Measurements from ENCODE around the gene SERBP1. TPM values are rescaled to one million over a fixed set of nuclear protein-coding genes. Genes with fewer than 3 reads are reported as not detected.
"Not testable (repeated sequence)": the region's sequence is repeated elsewhere in the genome, so short reads cannot be mapped to it uniquely, and the experiment has no call there.

The SERBP1 gene
- total RNA-seq, 1 donor from 2014 or later = 214 TPM

- H3K36me3 Mint-ChIP-seq (ENCODE audit: low read depth, unreplicated experiment) = peaks cover 2% of the 10 kb centered on the region
Measured at GRCh38 chr1:67414574-67414973, 15.6 kb downstream of the SERBP1 start.

GRCh38 chr1:67413101-67413500 lies 17.1 kb downstream of the SERBP1 start:
- not testable (repeated sequence) for FAIRE-seq; H3K9me3 Mint-ChIP-seq (ENCODE audit: unreplicated experiment); H3K4me3 Mint-ChIP-seq (ENCODE audit: unreplicated experiment); H3K4me3 ChIP-seq (ENCODE audit: insufficient read depth, low read depth, low read length); H3K27me3 ChIP-seq (ENCODE audit: insufficient read depth, low read length); H3K4me1 Mint-ChIP-seq (ENCODE audit: low read depth, unreplicated experiment); H2AFZ ChIP-seq (ENCODE audit: low read depth, low read length); H3K27me3 Mint-ChIP-seq (ENCODE audit: low read depth, unreplicated experiment); DNase-seq (ENCODE audit: low read depth); H3K27ac ChIP-seq (ENCODE audit: low read depth, low read length); H3K9me3 ChIP-seq (ENCODE audit: insufficient read depth, low read depth, low read length); H3K36me3 Mint-ChIP-seq (ENCODE audit: low read depth, unreplicated experiment); H3K27ac Mint-ChIP-seq (ENCODE audit: unreplicated experiment); H3K9ac ChIP-seq (ENCODE audit: low read length); H3K4me2 ChIP-seq (ENCODE audit: low read length); H3K4me1 ChIP-seq (ENCODE audit: insufficient read depth, low read length)
- Histone ChIP-seq H3K36me3 (ENCODE audit: insufficient read depth, low read length) (peaks cover 67% of the 10 kb centered on the region), H4K20me1 (ENCODE audit: insufficient read depth, low read length) (peaks cover 68% of the 10 kb centered on the region), H3K79me2 (ENCODE audit: insufficient read depth, low read length) (peaks cover 50% of the 10 kb centered on the region)

More at GRCh38 chr1:67414574-67414973, 15.6 kb downstream of the SERBP1 start:
- Histone ChIP-seq H3K27ac (ENCODE audit: low read depth, low read length) (no peak overlapping the region), H3K4me2 (ENCODE audit: low read length) (no peak overlapping the region), H3K4me3 (ENCODE audit: insufficient read depth, low read depth, low read length) (no peak overlapping the region), H3K27me3 (ENCODE audit: insufficient read depth, low read length) (no peaks in the 10 kb centered on the region), H3K79me2 (ENCODE audit: insufficient read depth, low read length) (peaks cover 65% of the 10 kb centered on the region), H3K4me1 (ENCODE audit: insufficient read depth, low read length) (no peaks in the 10 kb centered on the region), H2AFZ (ENCODE audit: low read depth, low read length) (no peak overlapping the region), H3K9me3 (ENCODE audit: insufficient read depth, low read depth, low read length) (no peaks in the 10 kb centered on the region), H3K36me3 (ENCODE audit: insufficient read depth, low read length) (peaks cover 74% of the 10 kb centered on the region), H3K9ac (ENCODE audit: low read length) (no peak overlapping the region), H4K20me1 (ENCODE audit: insufficient read depth, low read length) (peaks cover 73% of the 10 kb centered on the region)
- DNase-seq (ENCODE audit: low read depth) = no peak
- TF ChIP-seq EZH2 (IDR thresholded peaks at IDR 0.05; ENCODE audit: insufficient read depth, low read length) (no peak), CTCF (IDR thresholded peaks at IDR 0.05; ENCODE audit: insufficient read depth, low read depth, low read length) (no peak)
- Mint-ChIP-seq H3K27me3 (ENCODE audit: low read depth, unreplicated experiment) (no peaks in the 10 kb centered on the region), H3K4me3 (ENCODE audit: unreplicated experiment) (no peak overlapping the region), H3K4me1 (ENCODE audit: low read depth, unreplicated experiment) (peaks cover 1% of the 10 kb centered on the region), H3K27ac (ENCODE audit: unreplicated experiment) (no peak overlapping the region), H3K9me3 (ENCODE audit: unreplicated experiment) (no peaks in the 10 kb centered on the region)
- FAIRE-seq = no peak

GRCh38 chr1:67408148-67408547 lies 22.1 kb downstream of the SERBP1 start:
- no peak for DNase-seq (ENCODE audit: low read depth)
- H3K36me3 ChIP-seq (ENCODE audit: insufficient read depth, low read length) = peaks cover 31% of the 10 kb centered on the region
- Mint-ChIP-seq H3K9me3 (ENCODE audit: unreplicated experiment) (no peaks in the 10 kb centered on the region), H3K4me3 (ENCODE audit: unreplicated experiment) (no peak overlapping the region), H3K36me3 (ENCODE audit: low read depth, unreplicated experiment) (no peaks in the 10 kb centered on the region), H3K27me3 (ENCODE audit: low read depth, unreplicated experiment) (no peaks in the 10 kb centered on the region), H3K4me1 (ENCODE audit: low read depth, unreplicated experiment) (peaks cover 5% of the 10 kb centered on the region), H3K27ac (ENCODE audit: unreplicated experiment) (no peak overlapping the region)
- H3K4me3 ChIP-seq (ENCODE audit: insufficient read depth, low read depth, low read length) = no peak overlapping the region
- FAIRE-seq = no peak
- H3K9me3 ChIP-seq (ENCODE audit: insufficient read depth, low read depth, low read length) = no peaks in the 10 kb centered on the region
- peaks cover 6% of the 10 kb centered on the region for H3K79me2 ChIP-seq (ENCODE audit: insufficient read depth, low read length)
- no peak overlapping the region for H3K4me2 ChIP-seq (ENCODE audit: low read length)
- TF ChIP-seq EZH2 (IDR thresholded peaks at IDR 0.05; ENCODE audit: insufficient read depth, low read length) = no peak
- TF ChIP-seq CTCF (IDR thresholded peaks at IDR 0.05; ENCODE audit: insufficient read depth, low read depth, low read length) = no peak
- no peaks in the 10 kb centered on the region for H3K4me1 ChIP-seq (ENCODE audit: insufficient read depth, low read length)
- no peak overlapping the region for H3K9ac ChIP-seq (ENCODE audit: low read length)
- peaks cover 29% of the 10 kb centered on the region for H4K20me1 ChIP-seq (ENCODE audit: insufficient read depth, low read length)
- no peak overlapping the region for H2AFZ ChIP-seq (ENCODE audit: low read depth, low read length)
- H3K27ac ChIP-seq (ENCODE audit: low read depth, low read length) = no peak overlapping the region
- no peaks in the 10 kb centered on the region for H3K27me3 ChIP-seq (ENCODE audit: insufficient read depth, low read length)

Measured in astrocyte (in vitro differentiated cells and primary cell).